Uterus (tissue), 2 donors: ENCODE measurements around the gene CDKN1B.

Experiments
- POLR2A ChIP-seq, 2 donors: fragments of 450-650 bp; IDR thresholded peaks; one replicate each; pipeline ENCODE4 v1.6.1; 2016; ENCODE audit warnings: antibody characterized with exemption in 2 of 2, mild to moderate bottlenecking in 1 of 2, moderate library complexity in 1 of 2
- TF ChIP-seq, protein P1 (sequence below), 4 experiments: fragments of 200-600 bp in 2 of 4; fragments of 450-650 bp in 2 of 4; sonication (generic) in 2 of 4; IDR thresholded peaks; one replicate each; pipeline ENCODE4 v1.5.1; 2016 to 2019; ENCODE audit warnings: antibody characterized with exemption in 4 of 4, mild to moderate bottlenecking in 2 of 4, moderate library complexity in 1 of 4

GRCh38 chr12:12748044-12748443 is 30.9 kb downstream of the CDKN1B start:
- TF ChIP-seq, protein P1, sequence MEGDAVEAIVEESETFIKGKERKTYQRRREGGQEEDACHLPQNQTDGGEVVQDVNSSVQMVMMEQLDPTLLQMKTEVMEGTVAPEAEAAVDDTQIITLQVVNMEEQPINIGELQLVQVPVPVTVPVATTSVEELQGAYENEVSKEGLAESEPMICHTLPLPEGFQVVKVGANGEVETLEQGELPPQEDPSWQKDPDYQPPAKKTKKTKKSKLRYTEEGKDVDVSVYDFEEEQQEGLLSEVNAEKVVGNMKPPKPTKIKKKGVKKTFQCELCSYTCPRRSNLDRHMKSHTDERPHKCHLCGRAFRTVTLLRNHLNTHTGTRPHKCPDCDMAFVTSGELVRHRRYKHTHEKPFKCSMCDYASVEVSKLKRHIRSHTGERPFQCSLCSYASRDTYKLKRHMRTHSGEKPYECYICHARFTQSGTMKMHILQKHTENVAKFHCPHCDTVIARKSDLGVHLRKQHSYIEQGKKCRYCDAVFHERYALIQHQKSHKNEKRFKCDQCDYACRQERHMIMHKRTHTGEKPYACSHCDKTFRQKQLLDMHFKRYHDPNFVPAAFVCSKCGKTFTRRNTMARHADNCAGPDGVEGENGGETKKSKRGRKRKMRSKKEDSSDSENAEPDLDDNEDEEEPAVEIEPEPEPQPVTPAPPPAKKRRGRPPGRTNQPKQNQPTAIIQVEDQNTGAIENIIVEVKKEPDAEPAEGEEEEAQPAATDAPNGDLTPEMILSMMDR (IDR thresholded peaks at IDR 0.05), result no peak
- no peak for TF ChIP-seq POLR2A (IDR thresholded peaks at IDR 0.05)
